GM12872 (cell line): ENCODE results near the gene PXMP2.

Source experiments
- CTCF ChIP-seq: IDR thresholded peaks from 3 replicates; pipeline ENCODE4 v1.5.1; 2011; ENCODE audit warnings: low read depth, mild to moderate bottlenecking, low read length, moderate library complexity; ENCODE audit not compliant: insufficient read depth

Gene PXMP2

GRCh38 chr12:132703641-132704040 lies 16.3 kb downstream of the PXMP2 start:
- TF ChIP-seq CTCF = no peak

GRCh38 chr12:132707241-132707640 lies 19.9 kb downstream of the PXMP2 start:
- TF ChIP-seq CTCF = no peak

GRCh38 chr12:132708150-132708549 lies 20.8 kb downstream of the PXMP2 start:
- no peak for TF ChIP-seq CTCF

GRCh38 chr12:132710043-132710404 lies 22.6 kb downstream of the PXMP2 start:
- TF ChIP-seq CTCF = no peak

- no peak for TF ChIP-seq CTCF
Observed at GRCh38 chr12:132710405-132711079, 23.2 kb downstream of the PXMP2 start, which contains the start of gene PGAM5. TSS of gene PGAM5 (plus strand) at chr12:132710842. CDS start at chr12:132710877, 35 bp downstream.

- no peak for TF ChIP-seq CTCF
Observed at GRCh38 chr12:132711080-132711843, 23.9 kb downstream of the PXMP2 start.

- no peak for TF ChIP-seq CTCF
Observed at GRCh38 chr12:132713123-132713522, 25.7 kb downstream of the PXMP2 start.
